HT1080 (cell line): ENCODE results near the gene HNRNPCL4. TPM values are rescaled to one million over a fixed set of nuclear protein-coding genes. Genes with fewer than 3 reads are reported as not detected.
"Not testable (repeated sequence)": the region's sequence is repeated elsewhere in the genome, so short reads cannot be mapped to it uniquely, and the experiment has no call there.

Source experiments
- DNase-seq: peaks from one replicate; pipeline ENCODE4 v3.0.0-alpha.2; 2015; ENCODE audit warnings: low read depth
- polyA plus RNA-seq, 2 experiments: library from polyadenylated mRNA; depleted of rRNA; stranded (reverse); fragments of >200 nt; gene quantifications; 2 replicates each; pipeline ENCODE4 v1.2.3, GENCODE V29; 2015
- total RNA-seq: library from RNA; depleted of rRNA; stranded (reverse); fragments of >200 nt; shearing (Covaris generic); gene quantifications from 2 replicates; pipeline ENCODE4 v1.2.3, GENCODE V29; 2014; rRNA removed

Gene HNRNPCL4
- total RNA-seq, result not detected in 2 replicates
- not detected in 2 replicates for polyA plus RNA-seq (2015; cell fraction: cytosol; rRNA removed)
- polyA plus RNA-seq (2015; cell fraction: nucleus; rRNA removed), result not detected in 2 replicates

- DNase-seq, result not testable (repeated sequence)
Measured at GRCh38 chr1:13165531-13165930, at the start of gene HNRNPCL4. Gene HNRNPCL4, minus strand, starts transcription at chr1:13165631. Its CDS starts 164 bp downstream, at chr1:13165467.

- DNase-seq, result not testable (repeated sequence)
Measured at GRCh38 chr1:13208712-13209111, 43.3 kb upstream of the HNRNPCL4 start.

GRCh38 chr1:13201309-13201708 lies 35.9 kb upstream of the HNRNPCL4 start, which contains the start of gene PRAMEF13:
Gene PRAMEF13, minus strand, starts transcription at chr1:13201409. Its CDS starts 1,820 bp downstream, at chr1:13199589.
- DNase-seq, result not testable (repeated sequence)

DNA sequence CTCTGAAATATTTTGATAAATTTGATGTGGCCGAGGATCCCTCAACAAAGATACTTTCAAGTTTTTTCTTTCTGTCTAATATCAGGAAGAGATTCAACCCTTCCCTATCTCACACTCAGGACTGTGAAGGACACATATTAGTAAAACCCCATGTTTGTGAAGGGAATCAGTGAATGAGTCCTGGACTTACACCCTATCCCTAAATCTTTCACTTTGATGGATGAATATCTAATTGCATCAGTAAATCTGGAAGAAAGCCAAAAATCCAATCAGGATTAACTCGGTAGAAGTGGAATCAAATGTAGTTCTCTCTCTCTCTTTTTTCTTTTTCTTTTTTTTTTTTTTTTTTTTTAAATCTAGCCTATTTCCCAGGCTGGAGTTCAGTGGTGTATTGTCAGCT lies 6.1 kb upstream of the HNRNPCL4 start, which contains the start of gene PRAMEF9:
Gene PRAMEF9 (plus strand): TSS at position 301 of the 400 bp plus-strand sequence. CDS start 3,433 bp downstream, outside the sequence.
- not testable (repeated sequence) for DNase-seq

DNA sequence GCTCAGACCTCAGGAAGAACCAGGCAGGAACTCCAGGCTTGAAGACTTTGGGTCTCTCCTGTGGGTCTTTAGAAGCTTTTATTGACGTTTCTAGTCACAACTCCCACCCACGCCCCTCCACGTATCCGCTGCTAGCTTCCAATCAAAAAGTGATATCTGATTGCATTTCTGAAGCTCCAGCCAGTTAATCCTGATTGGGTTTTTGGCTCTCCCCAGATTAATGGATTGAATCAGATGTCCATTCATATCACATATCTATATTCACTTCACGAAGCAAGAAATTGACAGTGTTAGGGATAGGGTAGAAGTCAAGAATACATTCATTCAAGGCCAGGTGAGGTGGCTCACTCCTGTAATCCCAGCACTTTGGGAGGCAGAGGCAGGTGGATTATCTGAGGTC lies 9.5 kb downstream of the HNRNPCL4 start, which contains the start of gene PRAMEF26:
Gene PRAMEF26 (minus strand): TSS at position 101 of the 400 bp plus-strand sequence. CDS start 2,914 bp downstream, outside the sequence.
- DNase-seq, result not testable (repeated sequence)

DNA sequence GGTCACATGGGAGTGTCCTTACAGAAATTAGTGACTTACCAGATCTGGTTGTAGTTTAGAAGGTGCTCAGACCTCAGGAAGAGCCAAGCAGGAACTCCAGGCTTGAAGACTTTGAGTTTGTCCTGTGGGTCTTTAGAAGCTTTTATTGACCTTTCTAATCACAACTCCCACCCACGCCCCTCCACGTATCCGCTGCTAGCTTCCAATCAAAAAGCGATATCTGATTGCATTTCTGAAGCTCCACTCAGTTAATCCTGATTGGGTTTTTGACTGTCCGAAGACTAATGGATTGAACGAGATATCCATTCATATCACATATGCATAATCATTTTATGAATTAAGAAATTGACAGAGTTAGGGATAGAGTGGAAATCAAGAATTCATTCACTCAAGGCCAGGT lies 48.7 kb downstream of the HNRNPCL4 start, which contains the start of gene HNRNPCL2:
Gene HNRNPCL2 (minus strand): TSS at position 101 of the 400 bp plus-strand sequence. CDS start 454 bp downstream, outside the sequence.
- not testable (repeated sequence) for DNase-seq

Other genes with a start within 250 kb of the HNRNPCL4 start
- not detected in 2 replicates for gene PRAMEF7, start 249.0 kb downstream of the HNRNPCL4 start, total RNA-seq
- not detected in 2 replicates for gene PRAMEF6, start 218.1 kb downstream of the HNRNPCL4 start, total RNA-seq
- not detected in 2 replicates for gene PRAMEF27, start 109.1 kb downstream of the HNRNPCL4 start, total RNA-seq
- not detected in 2 replicates for gene HNRNPCL3, start 104.9 kb downstream of the HNRNPCL4 start, total RNA-seq
- gene PRAMEF25, start 94.9 kb downstream of the HNRNPCL4 start, total RNA-seq, result not detected in 2 replicates
- not detected in 2 replicates for gene HNRNPCL2, start 48.8 kb downstream of the HNRNPCL4 start, total RNA-seq
- gene PRAMEF26, start 9.6 kb downstream of the HNRNPCL4 start, total RNA-seq, result not detected in 2 replicates
- gene PRAMEF9, start 6.2 kb upstream of the HNRNPCL4 start, total RNA-seq, result not detected in 2 replicates
- not detected in 2 replicates for gene PRAMEF13, start 35.8 kb upstream of the HNRNPCL4 start, total RNA-seq
- gene PRAMEF18, start 60.5 kb upstream of the HNRNPCL4 start, total RNA-seq, result not detected in 2 replicates
- not detected in 2 replicates for gene PRAMEF5, start 88.6 kb upstream of the HNRNPCL4 start, total RNA-seq
- gene PRAMEF8, start 119.5 kb upstream of the HNRNPCL4 start, total RNA-seq, result not detected in 2 replicates
- not detected in 2 replicates for gene PRAMEF33, start 137.9 kb upstream of the HNRNPCL4 start, total RNA-seq
- gene PRAMEF15, start 149.9 kb upstream of the HNRNPCL4 start, total RNA-seq, result not detected in 2 replicates
- not detected in 2 replicates for gene PRAMEF14, start 181.5 kb upstream of the HNRNPCL4 start, total RNA-seq
- gene PRAMEF19, start 206.3 kb upstream of the HNRNPCL4 start, total RNA-seq, result not detected in 2 replicates
- gene PRAMEF17, start 224.0 kb upstream of the HNRNPCL4 start, total RNA-seq, result not detected in 2 replicates
- gene PRAMEF20, start 244.8 kb upstream of the HNRNPCL4 start, total RNA-seq, result not detected in 2 replicates